Liver (tissue), 9 donors: ENCODE results near the gene SGPP1. TPM values are rescaled to one million over a fixed set of nuclear protein-coding genes. Genes with fewer than 3 reads are reported as not detected.

Experiments used
- DNase-seq: peaks from one replicate; pipeline ENCODE4 v3.0.0-alpha.2; 2017; ENCODE audit warnings: low spot score
- H3K27ac ChIP-seq, 2 donors: one replicate each; pipeline ENCODE4 v1.7.0; 2013; ENCODE audit warnings: inconsistent platforms in 2 of 2, low read length in 2 of 2, control low read depth in 1 of 2, low read depth in 1 of 2, mild to moderate bottlenecking in 1 of 2
- H3K27me3 ChIP-seq, 4 donors: one replicate each; pipeline versions ENCODE4 v1.6.1 to v1.7.0; 2013; ENCODE audit warnings: low read length in 3 of 4, inconsistent platforms in 1 of 4, mild to moderate bottlenecking in 1 of 4, moderate library complexity in 1 of 4; ENCODE audit not compliant: control insufficient read depth in 4 of 4, insufficient read depth in 4 of 4
- H3K36me3 ChIP-seq, 4 donors: one replicate each; pipeline versions ENCODE4 v1.6.1 to v1.7.0; 2013; ENCODE audit warnings: low read length in 3 of 4, mild to moderate bottlenecking in 3 of 4, low read depth in 1 of 4, moderate library complexity in 1 of 4; ENCODE audit not compliant: control insufficient read depth in 4 of 4, insufficient read depth in 3 of 4
- H3K4me1 ChIP-seq, 4 donors: one replicate each; pipeline versions ENCODE4 v1.6.1 to v1.7.0; 2013; ENCODE audit warnings: low read length in 3 of 4, mild to moderate bottlenecking in 3 of 4, moderate library complexity in 1 of 4; ENCODE audit not compliant: control insufficient read depth in 4 of 4, insufficient read depth in 4 of 4
- H3K4me3 ChIP-seq, 3 donors: one replicate each; pipeline versions ENCODE4 v1.6.1 to v1.7.0; 2013; ENCODE audit warnings: low read length in 3 of 3, control low read depth in 1 of 3, low read depth in 1 of 3, mild to moderate bottlenecking in 1 of 3
- H3K9ac ChIP-seq, 2 donors: one replicate each; pipeline ENCODE4 v1.7.0; 2013; ENCODE audit warnings: low read length in 2 of 2, mild to moderate bottlenecking in 2 of 2, moderate library complexity in 2 of 2, control low read depth in 1 of 2, low read depth in 1 of 2
- H3K9me3 ChIP-seq, 4 donors: one replicate each; pipeline versions ENCODE4 v1.6.1 to v1.7.0; 2013; ENCODE audit warnings: low read length in 3 of 4; ENCODE audit not compliant: control insufficient read depth in 4 of 4
- EGR1 ChIP-seq, 2 donors: IDR thresholded peaks; 2 replicates each; pipeline ENCODE4 v1.6.1; 2016 to 2018; ENCODE audit warnings: antibody characterized with exemption in 2 of 2, low read depth in 2 of 2
- FOXA1 ChIP-seq: IDR thresholded peaks from 2 replicates; pipeline ENCODE4 v1.6.1; 2016; ENCODE audit warnings: antibody characterized with exemption
- HNF4A ChIP-seq, 2 donors: conservative IDR thresholded peaks; 2 replicates each; pipeline ENCODE4 v1.6.1; 2016; ENCODE audit warnings: antibody characterized with exemption in 2 of 2, mild to moderate bottlenecking in 2 of 2
- HNF4G ChIP-seq: IDR thresholded peaks from 2 replicates; pipeline ENCODE4 v1.6.1; 2016; ENCODE audit warnings: antibody characterized with exemption
- JUND ChIP-seq, 2 donors: IDR thresholded peaks; 2 replicates each; pipeline ENCODE4 v1.6.1; 2016; ENCODE audit warnings: antibody characterized with exemption in 2 of 2
- NR2F2 ChIP-seq: IDR thresholded peaks from 2 replicates; pipeline ENCODE4 v1.6.1; 2016; ENCODE audit warnings: antibody characterized with exemption
- RAD21 ChIP-seq, 2 donors: IDR thresholded peaks; 2 replicates each; pipeline ENCODE4 v1.6.1; 2016; ENCODE audit warnings: antibody characterized with exemption in 2 of 2, mild to moderate bottlenecking in 2 of 2
- RXRA ChIP-seq, 2 donors: IDR thresholded peaks; 2 replicates each; pipeline ENCODE4 v1.6.1; 2017 to 2018; ENCODE audit warnings: antibody characterized with exemption in 2 of 2, mild to moderate bottlenecking in 1 of 2
- SP1 ChIP-seq: IDR thresholded peaks from 2 replicates; pipeline ENCODE4 v1.6.1; 2018; ENCODE audit warnings: antibody characterized with exemption, mild to moderate bottlenecking
- TAF1 ChIP-seq: conservative IDR thresholded peaks from 2 replicates; pipeline ENCODE4 v1.6.1; 2016; ENCODE audit warnings: antibody characterized with exemption, mild to moderate bottlenecking
- YY1 ChIP-seq: IDR thresholded peaks from 2 replicates; pipeline ENCODE4 v1.6.1; 2016; ENCODE audit warnings: antibody characterized with exemption, mild to moderate bottlenecking
- WGBS: extraction: QIAGEN DNeasy Blood & Tissue Kit; methylation state at CpG from one replicate; pipeline ENCODE4 v1.1.7; 2013; 5-methylcytosine and 5-hydroxymethylcytosine counted together
- polyA plus RNA-seq, 2 donors: library from polyadenylated mRNA; stranded (reverse) in 1 of 2; unstranded in 1 of 2; fragments of 200-250 nt in 1 of 2; fragments of >200 nt in 1 of 2; fragmentation: Nextera tagmentation in 1 of 2; extraction: Ambion mirVana in 1 of 2; gene quantifications; one replicate each; pipeline versions ENCODE4 v1.2.1 to v1.2.3, GENCODE V29; 2013 to 2015
- total RNA-seq, 2 donors: library from RNA; depleted of rRNA; stranded (reverse); fragments of >200 nt; gene quantifications; one replicate each; pipeline ENCODE4 v1.2.3, GENCODE V29; 2014
- TF ChIP-seq, protein P1 (sequence below): IDR thresholded peaks from 2 replicates; pipeline ENCODE4 v1.6.1; 2016; ENCODE audit warnings: antibody characterized with exemption, mild to moderate bottlenecking
- TF ChIP-seq, protein P2 (sequence below): IDR thresholded peaks from 2 replicates; pipeline ENCODE4 v1.6.1; 2016; ENCODE audit warnings: antibody characterized with exemption
- TF ChIP-seq, protein P3 (sequence below): IDR thresholded peaks from 2 replicates; pipeline ENCODE4 v1.6.1; 2016; ENCODE audit warnings: antibody characterized with exemption
- TF ChIP-seq, protein P4 (sequence below): IDR thresholded peaks from 2 replicates; pipeline ENCODE4 v1.6.1; 2016; ENCODE audit warnings: antibody characterized with exemption
- TF ChIP-seq, protein P5 (sequence below): fragments of 150-350 bp; IDR thresholded peaks from 2 replicates; pipeline ENCODE4 v1.5.1; 2017; ENCODE audit warnings: improper control_type of control experiment, low read depth, low read length; ENCODE audit not compliant: missing input control
- donor health status: healthy.
- donor health status: healthy.
- donor health status: healthy.
- donor health status: healthy.
- donor health status: healthy.

Gene SGPP1
- total and polyA plus RNA-seq, 4 donors: 12.3 to 32.3 (median 15.6) TPM

DNA sequence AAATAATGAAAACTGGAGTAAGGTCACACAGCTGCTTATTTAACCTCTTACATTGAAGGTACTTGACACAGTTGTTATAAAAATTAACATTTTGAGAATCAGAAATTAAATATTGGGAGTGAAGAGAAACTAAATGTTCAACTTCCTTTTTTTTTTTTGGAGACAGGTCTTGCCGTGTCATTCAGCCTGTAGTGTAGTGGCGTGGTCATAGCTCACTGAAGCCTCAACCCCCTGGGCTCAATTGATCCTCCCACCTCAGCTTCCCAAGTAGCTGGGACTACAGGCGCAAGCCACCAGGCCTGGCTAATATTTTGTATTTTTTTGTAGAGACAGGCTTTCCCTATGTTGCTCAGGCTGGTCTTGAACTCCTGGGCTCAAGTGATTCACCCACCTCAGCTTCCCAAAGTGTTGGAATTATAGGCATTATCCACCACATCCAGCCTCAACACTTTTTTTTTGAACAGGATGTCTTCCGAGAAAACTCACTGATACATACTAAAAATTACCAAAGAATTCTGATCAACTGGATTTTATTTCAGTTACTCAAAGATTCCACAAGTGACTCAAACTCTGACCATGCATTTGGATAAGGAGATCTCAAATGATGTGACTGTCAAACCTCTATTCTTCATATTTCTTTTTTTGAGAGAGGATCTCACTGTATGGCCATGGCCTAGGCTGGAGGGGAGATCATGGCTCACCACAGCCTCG is 35.4 kb downstream of the SGPP1 start:
- no peaks in the 10 kb centered on the region for H3K4me1 ChIP-seq
- no peak overlapping the region for H3K9ac ChIP-seq
- no peaks in the 10 kb centered on the region for H3K27me3 ChIP-seq
- H3K4me3 ChIP-seq: no peak overlapping the region
- 95% methylated on average over 5 of the region's 5 CpGs for WGBS
- no peaks in the 10 kb centered on the region for H3K9me3 ChIP-seq
- no peak overlapping the region for H3K27ac ChIP-seq
- H3K36me3 ChIP-seq: peaks cover 0 to 3% (median 0%) of the 10 kb centered on the region in 4 donors
- DNase-seq: no peak
- TF ChIP-seq SP1: no peak
- no peak for TF ChIP-seq FOXA1
- TF ChIP-seq YY1: no peak
- no peak for TF ChIP-seq RAD21 (IDR thresholded peaks at IDR 0.05)
- TF ChIP-seq, protein P1, sequence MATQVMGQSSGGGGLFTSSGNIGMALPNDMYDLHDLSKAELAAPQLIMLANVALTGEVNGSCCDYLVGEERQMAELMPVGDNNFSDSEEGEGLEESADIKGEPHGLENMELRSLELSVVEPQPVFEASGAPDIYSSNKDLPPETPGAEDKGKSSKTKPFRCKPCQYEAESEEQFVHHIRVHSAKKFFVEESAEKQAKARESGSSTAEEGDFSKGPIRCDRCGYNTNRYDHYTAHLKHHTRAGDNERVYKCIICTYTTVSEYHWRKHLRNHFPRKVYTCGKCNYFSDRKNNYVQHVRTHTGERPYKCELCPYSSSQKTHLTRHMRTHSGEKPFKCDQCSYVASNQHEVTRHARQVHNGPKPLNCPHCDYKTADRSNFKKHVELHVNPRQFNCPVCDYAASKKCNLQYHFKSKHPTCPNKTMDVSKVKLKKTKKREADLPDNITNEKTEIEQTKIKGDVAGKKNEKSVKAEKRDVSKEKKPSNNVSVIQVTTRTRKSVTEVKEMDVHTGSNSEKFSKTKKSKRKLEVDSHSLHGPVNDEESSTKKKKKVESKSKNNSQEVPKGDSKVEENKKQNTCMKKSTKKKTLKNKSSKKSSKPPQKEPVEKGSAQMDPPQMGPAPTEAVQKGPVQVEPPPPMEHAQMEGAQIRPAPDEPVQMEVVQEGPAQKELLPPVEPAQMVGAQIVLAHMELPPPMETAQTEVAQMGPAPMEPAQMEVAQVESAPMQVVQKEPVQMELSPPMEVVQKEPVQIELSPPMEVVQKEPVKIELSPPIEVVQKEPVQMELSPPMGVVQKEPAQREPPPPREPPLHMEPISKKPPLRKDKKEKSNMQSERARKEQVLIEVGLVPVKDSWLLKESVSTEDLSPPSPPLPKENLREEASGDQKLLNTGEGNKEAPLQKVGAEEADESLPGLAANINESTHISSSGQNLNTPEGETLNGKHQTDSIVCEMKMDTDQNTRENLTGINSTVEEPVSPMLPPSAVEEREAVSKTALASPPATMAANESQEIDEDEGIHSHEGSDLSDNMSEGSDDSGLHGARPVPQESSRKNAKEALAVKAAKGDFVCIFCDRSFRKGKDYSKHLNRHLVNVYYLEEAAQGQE: no peak
- no peak for TF ChIP-seq NR2F2
- TF ChIP-seq TAF1: no peak
- no peak for TF ChIP-seq JUND (IDR thresholded peaks at IDR 0.05)
- TF ChIP-seq, protein P2, sequence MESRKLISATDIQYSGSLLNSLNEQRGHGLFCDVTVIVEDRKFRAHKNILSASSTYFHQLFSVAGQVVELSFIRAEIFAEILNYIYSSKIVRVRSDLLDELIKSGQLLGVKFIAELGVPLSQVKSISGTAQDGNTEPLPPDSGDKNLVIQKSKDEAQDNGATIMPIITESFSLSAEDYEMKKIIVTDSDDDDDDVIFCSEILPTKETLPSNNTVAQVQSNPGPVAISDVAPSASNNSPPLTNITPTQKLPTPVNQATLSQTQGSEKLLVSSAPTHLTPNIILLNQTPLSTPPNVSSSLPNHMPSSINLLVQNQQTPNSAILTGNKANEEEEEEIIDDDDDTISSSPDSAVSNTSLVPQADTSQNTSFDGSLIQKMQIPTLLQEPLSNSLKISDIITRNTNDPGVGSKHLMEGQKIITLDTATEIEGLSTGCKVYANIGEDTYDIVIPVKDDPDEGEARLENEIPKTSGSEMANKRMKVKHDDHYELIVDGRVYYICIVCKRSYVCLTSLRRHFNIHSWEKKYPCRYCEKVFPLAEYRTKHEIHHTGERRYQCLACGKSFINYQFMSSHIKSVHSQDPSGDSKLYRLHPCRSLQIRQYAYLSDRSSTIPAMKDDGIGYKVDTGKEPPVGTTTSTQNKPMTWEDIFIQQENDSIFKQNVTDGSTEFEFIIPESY: no peak
- TF ChIP-seq HNF4A (conservative IDR thresholded peaks at IDR 0.05): no peak
- no peak for TF ChIP-seq RXRA (IDR thresholded peaks at IDR 0.05)
- TF ChIP-seq, protein P3, sequence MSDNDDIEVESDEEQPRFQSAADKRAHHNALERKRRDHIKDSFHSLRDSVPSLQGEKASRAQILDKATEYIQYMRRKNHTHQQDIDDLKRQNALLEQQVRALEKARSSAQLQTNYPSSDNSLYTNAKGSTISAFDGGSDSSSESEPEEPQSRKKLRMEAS: no peak
- TF ChIP-seq, protein P4, sequence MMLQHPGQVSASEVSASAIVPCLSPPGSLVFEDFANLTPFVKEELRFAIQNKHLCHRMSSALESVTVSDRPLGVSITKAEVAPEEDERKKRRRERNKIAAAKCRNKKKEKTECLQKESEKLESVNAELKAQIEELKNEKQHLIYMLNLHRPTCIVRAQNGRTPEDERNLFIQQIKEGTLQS: no peak
- TF ChIP-seq, protein P5, sequence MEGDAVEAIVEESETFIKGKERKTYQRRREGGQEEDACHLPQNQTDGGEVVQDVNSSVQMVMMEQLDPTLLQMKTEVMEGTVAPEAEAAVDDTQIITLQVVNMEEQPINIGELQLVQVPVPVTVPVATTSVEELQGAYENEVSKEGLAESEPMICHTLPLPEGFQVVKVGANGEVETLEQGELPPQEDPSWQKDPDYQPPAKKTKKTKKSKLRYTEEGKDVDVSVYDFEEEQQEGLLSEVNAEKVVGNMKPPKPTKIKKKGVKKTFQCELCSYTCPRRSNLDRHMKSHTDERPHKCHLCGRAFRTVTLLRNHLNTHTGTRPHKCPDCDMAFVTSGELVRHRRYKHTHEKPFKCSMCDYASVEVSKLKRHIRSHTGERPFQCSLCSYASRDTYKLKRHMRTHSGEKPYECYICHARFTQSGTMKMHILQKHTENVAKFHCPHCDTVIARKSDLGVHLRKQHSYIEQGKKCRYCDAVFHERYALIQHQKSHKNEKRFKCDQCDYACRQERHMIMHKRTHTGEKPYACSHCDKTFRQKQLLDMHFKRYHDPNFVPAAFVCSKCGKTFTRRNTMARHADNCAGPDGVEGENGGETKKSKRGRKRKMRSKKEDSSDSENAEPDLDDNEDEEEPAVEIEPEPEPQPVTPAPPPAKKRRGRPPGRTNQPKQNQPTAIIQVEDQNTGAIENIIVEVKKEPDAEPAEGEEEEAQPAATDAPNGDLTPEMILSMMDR: no peak
- TF ChIP-seq HNF4G: no peak
- TF ChIP-seq EGR1 (IDR thresholded peaks at IDR 0.05; ENCODE audit: low read depth in 2 of 2): no peak
